Measurements from ENCODE around the gene AMMECR1.
"Not testable (repeated sequence)": the region's sequence is repeated elsewhere in the genome, so short reads cannot be mapped to it uniquely, and the experiment has no call there.

Gene AMMECR1

DNA sequence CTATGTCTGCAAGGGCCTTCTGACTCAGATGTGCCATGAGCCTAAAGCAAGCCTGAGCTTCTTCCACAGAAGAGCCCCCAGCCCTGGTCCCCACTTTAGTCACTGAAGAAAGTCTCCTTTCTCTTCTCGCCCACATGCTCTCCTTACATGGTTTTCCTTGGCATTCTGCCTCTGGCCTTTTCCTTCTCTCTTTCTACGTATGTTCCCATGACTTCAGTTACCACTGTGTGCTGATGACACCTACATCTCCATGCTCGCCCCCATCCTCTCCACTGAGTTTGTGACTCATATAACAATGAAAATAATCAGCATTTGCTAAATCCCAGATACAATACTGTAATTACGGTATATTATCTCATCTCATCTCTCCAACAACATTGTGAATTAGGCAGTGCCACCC lies 149.3 kb downstream of the AMMECR1 start:
- DNase-seq (ENCODE audit: low spot score): no peak

DNA sequence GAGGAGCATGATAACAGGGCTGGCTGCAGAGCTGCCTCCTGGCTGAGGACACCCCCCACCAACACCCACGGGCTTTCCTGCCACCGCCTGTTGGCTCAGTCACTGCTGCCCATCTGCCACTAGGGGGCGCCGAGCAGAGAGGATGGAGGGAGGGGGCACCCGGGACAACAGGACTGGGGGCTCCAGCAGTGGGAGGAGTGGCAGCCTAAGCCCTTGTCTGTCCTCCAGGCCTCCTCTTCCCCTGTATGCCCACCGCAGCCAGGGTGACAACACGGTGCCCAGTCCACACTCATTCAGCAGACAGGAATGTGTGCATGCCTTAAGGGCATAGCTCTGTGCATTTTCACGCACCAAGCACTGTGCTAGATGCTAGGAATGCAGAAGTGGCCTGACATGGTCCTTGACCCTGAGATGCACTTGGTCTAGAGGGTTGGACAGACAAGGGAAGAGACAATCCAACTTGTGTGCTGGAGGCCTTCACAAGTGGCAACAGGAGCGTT lies 149.9 kb downstream of the AMMECR1 start:
- no peak for DNase-seq (ENCODE audit: low spot score)

DNA sequence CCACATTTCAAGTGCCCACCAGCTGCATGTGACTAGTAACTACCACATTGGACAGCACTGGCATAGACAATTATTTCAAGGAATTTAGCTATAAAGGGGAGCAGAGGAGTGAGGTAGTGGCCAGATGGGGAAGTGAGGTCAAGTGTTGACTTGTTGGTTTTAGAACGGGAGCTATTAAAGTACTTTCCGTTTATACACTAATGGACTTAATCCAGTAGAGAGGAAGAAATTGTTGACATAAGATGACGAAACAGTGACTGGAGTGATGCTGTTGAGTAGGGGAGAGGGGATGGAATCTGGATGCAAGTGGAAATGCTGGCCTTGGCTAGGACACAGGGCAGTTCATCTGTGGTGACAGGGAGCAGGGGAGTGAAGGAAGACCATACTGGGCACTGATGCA lies 154.4 kb downstream of the AMMECR1 start:
- no peak for DNase-seq (ENCODE audit: low spot score)

DNA sequence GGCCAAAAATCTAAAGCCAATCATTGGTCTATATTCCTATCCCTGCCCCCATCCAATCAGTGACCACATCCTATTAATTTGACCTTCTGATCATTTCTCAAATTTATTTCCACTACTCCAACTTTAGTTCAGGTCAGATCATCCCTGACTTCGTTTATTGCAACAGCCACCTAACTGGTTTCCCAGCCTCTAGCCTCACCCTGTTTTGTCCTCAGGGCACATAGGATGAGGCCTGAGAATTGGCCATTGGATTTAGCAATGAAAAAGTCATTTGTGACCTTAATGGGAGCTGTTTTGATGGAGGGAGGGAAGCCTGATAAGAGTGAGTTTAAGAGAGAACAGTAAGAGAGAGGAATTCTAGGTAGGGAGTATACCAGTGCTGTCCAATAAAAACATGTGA lies 155.0 kb downstream of the AMMECR1 start:
- DNase-seq (ENCODE audit: low spot score): no peak

DNA sequence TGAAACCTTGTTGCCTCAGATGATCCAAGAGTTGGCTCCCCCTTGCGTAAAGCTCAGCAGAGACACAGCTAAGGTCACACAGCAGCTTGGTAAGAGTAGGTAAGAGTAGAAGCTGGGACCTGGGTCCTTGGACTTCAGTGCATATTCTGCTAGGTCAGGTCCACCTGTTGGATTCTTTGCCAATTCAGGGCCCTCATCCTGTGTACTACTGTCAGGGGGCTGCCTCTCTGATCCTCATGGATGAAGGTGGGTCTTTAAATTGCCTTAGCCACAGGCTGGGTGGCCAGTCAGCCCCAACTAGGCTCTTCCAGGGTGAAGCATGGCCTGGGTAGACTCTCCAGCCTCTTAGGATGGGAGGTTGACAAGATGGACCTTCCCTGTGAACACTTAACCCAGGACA lies 155.8 kb downstream of the AMMECR1 start:
- no peak for DNase-seq (ENCODE audit: low spot score)

DNA sequence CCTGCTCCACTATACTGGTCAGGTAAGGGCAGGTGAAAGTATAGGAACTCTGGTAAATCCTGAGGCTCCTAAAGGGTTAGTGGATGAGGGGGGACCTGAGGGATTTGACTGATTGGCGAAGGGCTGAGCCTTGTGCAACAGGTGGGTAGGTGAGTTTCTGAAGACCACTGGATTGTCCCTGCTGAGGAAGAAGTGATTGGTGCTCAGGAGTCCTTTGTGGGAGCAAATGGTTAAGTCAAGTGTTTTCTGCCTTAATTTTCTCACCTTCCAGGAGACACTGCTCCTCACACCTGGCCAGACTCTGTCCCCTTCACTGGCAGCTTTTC lies 156.6 kb downstream of the AMMECR1 start:
- DNase-seq (ENCODE audit: low spot score): no peak

DNA sequence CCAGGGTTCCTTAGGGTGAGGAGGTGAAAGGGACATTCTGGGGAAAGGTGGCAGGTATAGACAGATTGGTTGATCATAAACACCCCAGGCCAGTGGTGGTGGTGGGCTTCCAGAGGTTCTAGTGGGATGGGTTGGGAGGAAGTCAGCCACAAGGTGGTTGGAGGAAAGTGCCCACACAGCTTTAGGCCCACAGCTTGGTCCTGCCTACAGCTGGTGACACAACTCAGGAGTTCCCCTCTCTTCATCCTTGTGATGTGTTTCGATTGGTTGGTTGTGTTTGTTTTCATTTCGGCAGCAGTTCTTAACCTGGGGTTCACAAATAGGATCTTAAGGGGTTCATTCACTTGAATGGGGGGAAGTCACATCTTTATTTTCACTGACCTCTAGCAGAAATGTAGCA lies 158.0 kb downstream of the AMMECR1 start:
- DNase-seq (ENCODE audit: low spot score): no peak

DNA sequence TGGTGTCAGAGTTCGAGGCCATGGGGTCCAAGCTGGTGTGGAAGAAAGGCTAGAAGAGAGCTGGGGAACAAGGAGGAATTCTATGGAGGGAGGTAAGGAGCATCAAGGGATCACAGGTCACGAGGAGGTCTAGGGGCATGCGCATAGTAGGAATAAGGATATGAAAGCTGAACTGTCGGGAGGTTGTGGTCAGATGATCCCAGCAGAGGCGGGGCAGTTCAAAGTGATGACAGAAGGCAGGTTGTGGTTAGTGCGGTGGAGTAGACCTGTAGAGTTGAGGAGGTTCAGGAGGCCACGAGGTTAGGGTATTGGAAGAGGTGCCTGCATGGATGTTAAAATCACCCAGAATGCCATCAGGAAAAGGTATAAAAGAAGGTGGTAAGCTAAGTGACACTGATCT lies 158.7 kb downstream of the AMMECR1 start:
- DNase-seq (ENCODE audit: low spot score): no peak

DNA sequence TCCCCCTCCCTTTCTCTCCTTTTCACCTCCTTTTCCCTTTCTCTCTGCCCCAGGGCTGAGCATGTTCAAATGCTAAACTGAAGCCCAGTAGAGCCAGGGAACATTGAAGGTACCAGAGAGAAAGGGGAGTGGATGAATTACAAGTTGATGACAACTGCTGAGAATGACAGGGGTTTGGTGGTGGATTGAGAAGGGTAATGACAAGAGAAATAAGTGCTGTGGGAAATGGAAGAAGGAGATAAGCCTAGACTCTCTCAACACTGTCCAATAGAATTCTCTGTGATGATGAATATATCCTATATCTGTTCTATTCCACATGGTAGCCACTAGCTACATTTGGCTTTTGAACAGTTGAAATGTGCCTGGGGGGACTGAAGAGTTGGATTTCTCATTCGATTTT lies 160.4 kb downstream of the AMMECR1 start:
- DNase-seq (ENCODE audit: low spot score): no peak

DNA sequence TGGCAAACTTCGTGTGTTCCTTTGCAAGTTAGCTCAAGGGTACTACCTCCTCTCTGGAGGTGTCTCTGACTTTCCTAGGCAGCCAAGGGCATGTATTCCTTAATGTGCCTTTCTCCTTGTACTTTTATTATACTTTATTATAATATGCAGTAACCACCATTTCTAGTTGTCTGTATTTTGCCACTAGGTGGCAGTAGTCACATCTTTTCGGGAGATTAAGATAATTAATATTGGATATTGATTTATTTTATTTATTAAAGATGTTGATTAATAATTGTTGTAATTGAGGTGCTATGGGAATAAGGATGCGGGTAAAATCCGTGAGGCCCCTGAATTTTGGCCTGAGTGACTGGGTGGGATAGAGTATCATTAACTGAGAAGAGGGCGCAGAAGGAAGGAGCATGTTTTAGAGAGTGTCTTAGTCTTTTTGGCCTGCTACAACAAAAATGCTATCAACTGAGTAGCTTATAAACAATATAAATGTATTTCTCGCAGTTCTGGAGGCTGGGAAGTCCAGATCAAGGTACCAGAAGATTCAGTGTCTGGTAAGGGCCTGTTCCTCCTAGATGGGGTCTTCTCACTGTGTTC lies 161.6 kb downstream of the AMMECR1 start:
- DNase-seq (ENCODE audit: low spot score): peak; percentile 15

DNA sequence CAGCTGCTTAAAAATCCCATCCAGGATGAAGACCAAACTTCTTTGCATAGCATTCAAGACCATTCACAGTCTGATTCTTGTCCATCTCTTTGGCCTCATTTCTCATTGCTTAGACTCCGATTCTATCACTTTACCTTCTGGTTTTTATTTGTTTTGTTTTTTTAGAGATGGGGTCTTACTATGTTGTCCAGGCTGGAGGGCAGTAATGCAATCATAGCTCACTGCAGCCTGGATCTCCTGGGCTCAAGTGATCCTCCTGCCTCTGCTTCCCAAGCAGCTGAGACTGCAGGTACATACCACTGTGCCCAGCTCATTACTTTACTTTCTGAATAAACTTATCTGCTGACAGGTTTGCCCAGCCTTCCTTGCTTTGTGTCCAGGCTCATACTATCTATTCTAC lies 162.1 kb downstream of the AMMECR1 start:
- DNase-seq (ENCODE audit: low spot score): no peak

DNA sequence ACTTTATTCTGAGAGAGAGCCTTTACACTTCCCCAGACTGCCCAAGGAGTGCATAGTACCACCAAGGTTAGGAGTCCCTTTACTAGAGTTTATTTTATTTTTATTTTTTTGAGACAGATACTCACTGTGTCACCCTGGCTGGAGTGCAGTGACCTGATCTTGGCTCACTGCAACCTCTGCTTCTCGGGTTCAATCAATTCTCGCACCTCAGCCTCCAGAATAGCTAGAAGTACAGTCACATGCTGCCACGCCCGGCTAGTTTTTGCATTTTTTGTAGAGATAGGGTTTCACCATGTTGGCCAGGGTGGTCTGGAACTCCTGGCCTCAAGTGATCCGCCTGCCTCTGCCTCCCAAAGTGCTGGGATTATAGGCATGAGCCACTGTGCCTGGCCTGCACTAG lies 163.6 kb downstream of the AMMECR1 start:
- not testable (repeated sequence) for DNase-seq (ENCODE audit: low spot score)

DNA sequence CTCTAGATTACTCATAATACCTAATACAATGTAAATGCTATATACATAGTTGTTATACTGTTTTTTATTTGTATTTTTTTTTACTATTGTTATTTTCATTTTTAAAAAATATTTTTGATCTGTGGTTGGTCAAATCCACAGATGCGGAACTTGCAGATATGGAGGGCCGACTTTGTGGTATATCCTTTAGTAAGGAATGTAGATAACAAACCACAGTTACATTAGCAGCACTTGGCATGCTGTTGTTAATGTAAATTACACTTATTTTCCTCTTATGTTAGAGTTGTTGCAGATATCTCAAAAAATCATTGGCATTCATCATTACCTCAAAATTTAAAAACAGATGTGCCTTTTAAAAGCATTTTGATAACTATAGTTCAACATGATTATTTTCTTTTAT lies 164.0 kb downstream of the AMMECR1 start:
- no peak for DNase-seq (ENCODE audit: low spot score)

DNA sequence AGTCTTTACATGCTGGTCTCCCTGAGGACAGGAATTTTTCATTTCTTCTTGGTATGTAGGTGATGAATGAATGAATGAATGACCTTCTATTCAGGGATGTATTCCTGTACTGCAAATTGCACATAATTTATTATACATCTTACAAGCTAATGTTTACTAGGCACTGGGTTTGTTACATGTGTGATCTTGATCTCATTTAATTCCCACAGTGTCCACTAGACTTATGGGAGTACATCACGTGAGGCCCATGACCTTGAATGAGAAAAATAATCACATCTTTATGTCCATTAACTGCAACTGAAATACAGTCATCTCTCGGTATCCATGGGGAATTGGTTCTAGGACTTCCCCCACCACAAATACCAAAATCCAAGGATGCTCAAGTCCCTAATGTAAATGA lies 164.6 kb downstream of the AMMECR1 start:
- DNase-seq (ENCODE audit: low spot score): no peak

DNA sequence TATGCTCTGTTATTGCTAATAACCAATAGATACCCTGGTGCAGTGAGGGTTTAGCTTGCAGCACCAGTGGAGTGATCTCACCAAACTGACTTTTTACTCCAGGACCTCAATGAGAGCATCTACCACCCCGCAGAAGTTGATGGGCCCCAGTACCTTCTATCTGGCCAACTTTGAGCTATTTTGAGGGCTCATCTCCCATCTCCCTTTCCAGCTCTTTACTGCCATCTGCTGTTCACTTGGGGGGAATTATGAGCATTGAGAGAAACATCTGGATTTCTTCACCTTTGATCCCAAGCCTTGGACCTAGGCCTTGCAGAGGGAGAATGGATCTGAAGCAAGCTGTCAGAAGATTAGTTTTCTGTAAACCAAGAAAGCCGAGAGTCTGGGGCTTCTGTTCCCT lies 171.4 kb downstream of the AMMECR1 start:
- DNase-seq (ENCODE audit: low spot score): peak; percentile 70

DNA sequence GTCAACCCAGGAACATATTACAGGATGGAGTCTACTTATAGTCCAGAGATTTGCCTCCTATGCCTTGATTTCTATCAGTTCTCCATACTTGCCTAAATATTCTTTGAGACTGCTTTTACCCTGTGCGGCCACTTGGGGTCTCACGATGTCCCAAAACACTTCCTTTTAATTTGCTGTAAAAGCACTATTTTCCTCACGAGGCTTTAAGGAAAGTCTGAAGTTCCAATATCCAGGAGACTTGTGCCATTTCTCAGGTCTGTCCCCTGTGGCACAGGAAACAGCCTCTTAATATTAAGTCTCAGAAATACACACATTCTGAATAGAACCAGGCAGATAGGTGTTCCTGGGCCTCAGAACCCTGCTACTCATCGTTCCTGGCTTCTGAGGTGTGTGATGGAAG lies 172.0 kb downstream of the AMMECR1 start:
- peak; percentile 56 for DNase-seq (ENCODE audit: low spot score)

DNA sequence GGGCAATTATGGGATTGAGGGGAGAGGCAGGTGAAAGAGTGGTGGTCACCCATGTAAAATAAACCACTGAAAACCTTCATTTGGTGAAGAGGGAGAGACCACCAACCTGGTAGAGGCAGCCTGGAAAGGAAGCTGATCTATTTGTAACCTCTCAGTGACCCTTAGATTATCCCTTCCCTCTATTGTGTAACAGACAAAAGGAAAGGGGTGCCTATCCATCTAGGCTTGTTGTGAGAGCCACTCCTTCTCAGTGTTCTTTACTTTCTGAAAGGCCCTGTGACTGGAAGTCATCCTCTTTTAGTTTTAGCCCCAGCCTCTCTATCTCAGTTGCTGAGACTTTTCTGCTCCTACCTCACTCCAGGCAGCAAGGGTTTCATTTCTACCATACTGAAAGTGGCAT lies 172.6 kb downstream of the AMMECR1 start:
- no peak for DNase-seq (ENCODE audit: low spot score)

All from AG08395 (cell line).